Fibroblast of the aortic adventitia (primary cell): ENCODE measurements around the gene SRGAP2C. TPM values are rescaled to one million over a fixed set of nuclear protein-coding genes. Genes with fewer than 3 reads are reported as not detected.
"Not testable (repeated sequence)": the region's sequence is repeated elsewhere in the genome, so short reads cannot be mapped to it uniquely, and the experiment has no call there.

Experiments used
- DNase-seq: peaks from one replicate; pipeline ENCODE4 v3.0.0-alpha.2; 2010; ENCODE audit warnings: low read depth
- H3K4me3 ChIP-seq: 2 replicates; pipeline ENCODE4 v1.5.1; 2011; ENCODE audit warnings: low read depth, mild to moderate bottlenecking, control low read depth, low read length, moderate library complexity
- total RNA-seq: library from RNA; depleted of rRNA; stranded (reverse); fragments of >200 nt; gene quantifications from 2 replicates; pipeline ENCODE4 v1.2.3, GENCODE V29; 2012; ENCODE audit warnings: low replicate concordance

The SRGAP2C gene
- total RNA-seq, 1 donor, result 35.0 TPM

DNA sequence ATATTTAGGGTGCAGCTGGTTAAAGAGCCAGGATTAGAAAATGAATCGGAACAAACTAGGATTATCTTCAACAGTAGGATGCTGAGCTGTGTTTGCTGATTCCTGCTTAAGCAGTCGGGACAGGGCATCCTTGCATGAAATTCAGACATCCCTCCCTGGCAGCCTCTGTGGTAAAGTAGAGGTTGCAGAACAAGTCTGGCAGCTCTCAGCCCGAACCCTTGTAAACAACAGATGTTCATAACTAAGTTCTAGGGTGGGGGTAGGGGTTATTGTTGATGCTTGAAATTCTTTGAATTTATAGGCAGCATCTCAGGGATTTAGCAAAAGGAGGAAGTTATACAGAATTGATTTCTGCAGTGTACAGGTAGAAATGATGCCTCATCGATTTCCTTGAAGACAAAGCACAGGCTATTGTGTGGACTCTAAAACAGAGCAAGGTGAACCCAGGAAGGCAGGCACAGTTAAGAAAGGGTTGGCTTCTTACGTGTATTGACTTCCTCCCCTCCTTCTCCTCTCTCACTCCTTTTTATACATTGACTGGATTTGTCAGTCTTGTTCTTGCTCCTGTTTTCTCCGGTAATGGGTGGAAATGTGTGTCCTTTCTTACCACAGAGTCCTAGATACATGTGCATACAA, 114.9 kb downstream of the SRGAP2C start:
- H3K4me3 ChIP-seq, DNase-seq: not testable (repeated sequence)

DNA sequence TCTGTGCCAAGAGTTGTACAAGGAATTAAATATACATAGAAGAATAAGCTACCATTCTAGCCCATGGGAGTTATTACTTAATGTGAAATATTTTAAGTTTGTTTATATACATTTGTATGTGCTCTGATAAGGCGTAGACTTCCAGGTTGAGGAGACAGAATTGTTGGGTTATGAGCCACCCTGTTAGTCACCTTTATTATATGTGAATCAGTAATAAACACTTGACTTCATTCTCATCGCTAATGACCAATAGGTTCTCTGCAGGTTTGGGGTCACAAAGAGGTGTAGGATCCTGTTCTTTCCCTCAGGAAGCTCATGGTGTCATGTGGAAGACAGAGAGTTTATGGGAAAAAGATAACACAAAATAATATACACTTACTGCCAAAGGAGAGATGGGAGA, 117.1 kb downstream of the SRGAP2C start:
- not testable (repeated sequence) for H3K4me3 ChIP-seq, DNase-seq

DNA sequence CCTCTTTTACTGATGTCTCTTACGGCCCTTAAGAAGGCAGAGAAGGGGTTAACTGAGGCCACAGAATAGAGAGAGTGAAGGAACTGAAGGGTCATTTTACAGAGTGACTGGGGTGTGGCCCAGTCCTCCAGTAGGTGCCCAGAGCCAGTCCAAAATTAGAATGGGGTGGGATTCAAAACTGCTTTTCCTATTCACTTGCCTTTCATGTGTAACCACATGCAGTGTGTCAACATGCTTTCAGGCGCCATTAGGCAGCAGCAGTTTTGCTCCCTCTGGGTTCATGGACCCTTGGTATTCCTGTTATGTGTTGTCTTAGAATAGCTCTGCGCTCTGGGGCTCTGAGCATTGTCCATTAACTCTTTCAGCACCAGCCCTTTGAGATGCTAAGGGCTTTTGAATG, 123.0 kb downstream of the SRGAP2C start:
- DNase-seq, H3K4me3 ChIP-seq: not testable (repeated sequence)

DNA sequence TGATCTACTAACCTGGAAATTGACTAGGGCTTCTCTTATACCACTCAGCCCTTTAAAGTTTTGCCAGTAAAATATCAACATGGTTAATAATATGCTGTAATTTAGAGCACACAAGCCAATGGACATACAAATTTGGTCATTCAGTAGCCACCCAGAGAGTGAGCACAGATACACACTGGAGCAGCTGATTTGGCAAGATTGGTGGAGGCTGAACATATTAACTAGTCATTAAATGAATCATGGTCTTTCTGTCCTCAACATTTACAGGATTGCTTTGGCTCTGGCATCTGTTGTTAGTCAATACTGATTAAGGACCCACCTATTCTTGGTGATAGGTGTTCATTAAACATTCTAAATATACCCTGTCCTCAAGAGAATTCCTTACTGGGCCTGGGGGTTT, 130.7 kb downstream of the SRGAP2C start:
- not testable (repeated sequence) for DNase-seq, H3K4me3 ChIP-seq

DNA sequence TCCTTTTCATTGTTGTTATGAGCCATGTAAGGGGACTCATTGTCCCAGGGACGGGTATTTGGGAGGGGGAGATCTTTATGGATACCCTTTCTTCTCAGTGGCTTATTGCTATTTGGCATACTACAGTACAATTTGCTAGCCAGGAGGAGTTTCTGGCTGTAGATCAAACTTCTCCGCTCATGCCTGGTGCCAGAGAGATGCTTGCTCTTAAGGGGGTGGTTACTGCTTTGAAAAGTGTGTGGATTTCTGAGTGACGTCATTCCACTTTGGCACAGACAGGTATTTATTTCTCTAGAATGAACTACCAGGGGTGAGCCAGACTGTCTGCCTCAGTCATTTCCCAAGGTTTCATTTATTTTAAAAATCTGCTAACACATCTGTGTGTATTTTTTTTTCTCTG, 131.3 kb downstream of the SRGAP2C start:
- H3K4me3 ChIP-seq, DNase-seq: not testable (repeated sequence)

DNA sequence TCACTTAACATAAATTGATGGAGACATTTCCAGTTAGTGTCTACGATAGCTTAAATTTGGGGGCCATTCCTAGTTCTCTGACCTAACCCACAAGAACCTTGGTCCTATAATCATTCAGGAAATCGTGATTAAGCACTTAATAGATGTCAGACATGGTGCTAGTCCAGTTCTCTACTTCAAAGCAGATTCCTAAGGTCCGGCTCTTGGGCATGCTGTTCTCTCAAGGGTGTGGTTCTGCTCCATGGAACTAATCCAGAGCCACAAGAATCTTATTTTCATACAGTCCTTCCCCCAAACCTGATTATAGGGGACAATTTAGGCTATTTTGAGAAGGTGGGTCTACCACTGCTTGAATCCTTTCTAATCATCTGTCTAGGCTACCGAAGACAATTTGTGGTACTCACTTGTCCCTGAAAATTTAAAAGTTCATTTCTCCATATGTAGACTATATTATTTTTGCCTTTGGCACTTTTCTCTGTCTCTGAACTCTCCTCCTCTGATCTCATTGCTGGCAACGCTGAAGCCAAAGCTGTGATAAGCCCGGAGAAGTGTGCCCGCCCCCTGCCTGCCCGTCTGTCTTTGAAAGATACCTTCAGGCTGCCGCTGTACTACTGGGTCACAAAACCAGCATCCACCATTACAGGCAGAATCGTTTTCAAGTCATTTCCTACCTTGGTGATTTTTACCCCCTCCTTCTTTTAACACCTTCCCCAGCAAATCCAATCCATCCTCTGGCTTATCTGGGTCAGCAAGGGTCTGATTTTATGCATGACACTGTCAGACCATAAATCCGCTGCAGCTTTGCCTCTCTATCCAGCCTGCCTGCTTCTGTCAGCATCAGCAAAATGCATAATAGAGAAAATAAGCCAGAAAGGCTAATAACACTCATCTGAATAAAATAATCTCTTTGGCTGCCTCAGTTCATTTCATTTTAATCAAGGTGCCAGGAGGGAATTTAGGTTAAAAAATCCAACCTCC, 133.0 kb downstream of the SRGAP2C start:
- H3K4me3 ChIP-seq, DNase-seq: not testable (repeated sequence)

DNA sequence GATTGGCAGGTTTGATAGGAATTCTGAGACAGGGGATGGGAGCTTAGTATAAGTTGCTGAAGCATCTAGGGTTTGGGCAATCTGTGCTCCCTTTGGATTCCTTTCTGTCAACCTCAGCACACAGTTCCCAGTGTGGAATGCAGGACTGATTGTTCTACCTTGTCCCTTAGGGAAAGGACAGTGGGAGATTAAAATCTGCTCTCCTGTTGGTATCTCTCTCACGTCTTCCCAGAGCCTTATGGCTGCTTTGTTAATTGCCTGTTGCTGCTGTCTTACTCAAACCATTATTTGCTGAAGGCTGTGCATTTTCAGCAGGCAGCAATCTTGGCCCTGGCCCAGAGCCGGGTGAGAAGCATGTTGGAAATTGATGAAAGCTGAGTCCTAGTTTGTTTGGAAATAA, 133.9 kb downstream of the SRGAP2C start:
- H3K4me3 ChIP-seq, DNase-seq: not testable (repeated sequence)

DNA sequence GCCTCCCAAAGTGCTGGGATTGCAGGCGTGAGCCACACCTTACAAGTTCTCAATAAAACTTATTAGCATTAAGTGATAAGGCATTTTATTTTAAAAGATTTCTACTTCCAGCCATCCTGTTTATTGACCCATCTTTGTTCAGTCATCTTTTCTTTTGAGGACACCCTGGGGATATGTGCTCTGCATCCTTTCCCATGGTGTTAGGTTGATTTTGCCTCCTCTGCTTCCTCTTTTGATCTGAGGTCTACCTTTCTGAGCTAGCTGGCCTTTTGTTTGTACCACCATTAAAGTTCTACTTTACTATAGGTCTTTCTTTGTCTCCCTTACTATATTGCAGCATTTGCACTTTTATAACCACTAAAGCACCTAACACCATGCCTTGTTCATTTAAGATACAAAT, 136.9 kb downstream of the SRGAP2C start:
- DNase-seq, H3K4me3 ChIP-seq: not testable (repeated sequence)

DNA sequence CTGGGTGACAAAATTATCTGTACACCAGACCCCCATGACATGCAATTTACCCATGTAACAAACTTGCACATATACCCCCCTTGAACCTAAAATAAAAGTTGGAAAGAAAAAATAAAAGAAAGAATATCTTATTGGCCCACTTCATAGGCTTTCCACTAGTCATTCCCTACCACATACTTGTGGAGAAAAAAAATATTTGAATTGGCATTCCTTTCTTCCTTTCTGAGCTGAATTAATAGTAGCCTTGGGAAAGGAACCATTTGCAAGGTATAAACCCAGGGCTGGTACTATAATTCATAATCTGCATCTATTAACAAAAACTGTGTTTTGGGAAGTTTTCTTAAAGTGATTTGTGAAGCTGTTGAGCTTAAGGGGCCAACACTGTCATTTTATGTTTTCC, 140.0 kb downstream of the SRGAP2C start:
- not testable (repeated sequence) for DNase-seq, H3K4me3 ChIP-seq

DNA sequence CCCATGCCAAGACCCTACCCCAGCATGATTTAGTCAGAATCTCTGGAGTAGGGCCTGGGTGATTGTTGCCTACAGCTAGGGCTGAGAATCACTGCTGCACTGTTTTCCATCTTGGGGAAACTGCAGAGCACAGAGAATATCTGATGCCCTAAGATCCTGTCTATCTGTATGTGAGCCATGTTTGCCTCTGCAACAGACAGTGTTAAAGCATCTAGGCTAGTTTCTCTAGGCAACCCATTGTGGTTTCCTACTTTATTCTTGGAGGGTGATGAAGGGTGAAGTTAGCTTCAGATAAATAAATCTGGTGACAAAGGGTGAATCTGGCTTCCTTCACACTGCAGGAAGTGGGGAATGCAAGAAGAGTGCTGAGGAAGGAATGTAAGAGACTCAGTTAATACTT, 147.4 kb downstream of the SRGAP2C start:
- H3K4me3 ChIP-seq, DNase-seq: not testable (repeated sequence)

DNA sequence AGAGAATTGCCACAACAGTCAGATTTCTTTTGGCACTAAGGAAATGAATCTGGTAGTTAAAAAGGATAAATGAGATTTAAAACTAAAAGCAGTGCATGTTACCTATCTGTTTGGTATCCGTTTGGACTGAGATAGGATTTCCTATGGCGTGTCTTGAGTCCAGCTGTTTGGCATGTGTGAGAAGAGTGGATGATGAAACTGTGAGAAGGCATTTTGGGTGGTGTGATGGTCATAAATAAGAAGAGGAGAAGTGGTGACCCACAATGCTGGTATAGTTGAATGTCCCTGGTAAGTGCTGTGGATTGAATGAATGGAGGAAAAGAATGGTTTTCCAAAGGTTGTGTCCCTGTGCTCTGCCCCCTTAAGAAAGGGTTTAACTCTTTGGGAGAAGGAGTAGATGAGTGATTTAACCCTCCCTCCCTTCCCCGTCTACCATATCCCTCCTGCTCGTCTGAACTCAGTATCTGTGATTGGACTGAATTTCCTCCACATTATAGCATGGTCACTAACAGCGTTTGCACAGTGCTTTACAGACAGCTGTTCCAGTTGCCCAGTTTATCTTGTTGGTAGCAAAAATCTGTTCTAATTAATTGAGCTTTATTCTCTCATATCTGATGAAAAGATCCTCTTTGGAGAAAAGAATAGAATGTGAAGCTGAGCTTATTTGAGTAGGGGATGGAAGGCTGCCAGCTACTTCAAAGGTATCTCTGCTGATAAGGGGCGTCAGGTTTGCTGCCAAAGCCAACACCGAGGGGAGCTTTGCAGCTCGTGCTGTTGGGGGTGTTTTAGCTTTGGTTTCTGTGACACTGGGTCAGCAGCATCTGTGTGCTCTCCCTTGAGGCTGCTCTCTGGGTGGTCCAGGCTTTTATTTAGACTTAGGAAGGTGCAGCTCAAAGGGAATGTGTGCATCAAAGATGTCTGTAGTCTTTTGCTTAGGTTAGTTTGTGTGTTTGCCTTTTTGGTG, 148.1 kb downstream of the SRGAP2C start:
- not testable (repeated sequence) for DNase-seq, H3K4me3 ChIP-seq

DNA sequence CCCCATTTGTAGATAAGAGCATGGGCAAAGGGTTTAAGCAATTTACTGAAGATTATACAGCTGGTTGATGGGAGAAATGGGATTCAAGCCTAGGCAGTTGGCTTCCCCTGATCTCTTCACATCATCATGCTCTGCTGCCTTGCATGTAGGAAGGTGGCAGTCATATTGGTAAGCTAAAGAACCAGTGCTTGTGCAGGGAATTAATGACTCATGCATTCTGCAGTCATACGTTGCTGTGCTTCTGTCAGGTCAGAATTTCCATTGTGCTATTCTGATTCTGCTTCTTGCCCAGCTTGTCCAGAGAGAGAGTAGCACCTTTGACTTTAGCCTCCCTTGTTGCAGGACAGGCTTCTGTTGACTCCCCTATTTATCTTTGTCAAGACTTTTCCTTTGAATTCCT, 153.2 kb downstream of the SRGAP2C start:
- not testable (repeated sequence) for H3K4me3 ChIP-seq, DNase-seq

DNA sequence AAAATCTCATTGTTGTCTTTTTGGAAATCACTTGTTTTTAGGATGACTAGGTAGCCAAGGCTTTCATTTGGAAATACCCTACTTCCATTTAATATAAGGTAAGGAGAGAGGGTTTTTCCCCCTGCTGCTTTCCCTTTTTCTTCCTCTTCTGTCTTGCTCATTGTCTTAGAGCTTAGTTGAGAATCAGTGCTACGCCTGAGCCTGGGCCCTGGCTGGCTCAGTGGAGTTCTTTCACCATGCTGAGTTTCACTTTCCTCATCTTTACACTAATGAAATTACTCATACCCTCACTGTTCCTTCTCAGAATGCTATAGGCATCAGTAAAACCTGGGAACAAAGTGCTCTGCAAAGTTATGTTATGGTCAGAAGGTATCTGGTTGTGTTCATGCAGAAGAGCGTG, 154.8 kb downstream of the SRGAP2C start:
- not testable (repeated sequence) for DNase-seq, H3K4me3 ChIP-seq

DNA sequence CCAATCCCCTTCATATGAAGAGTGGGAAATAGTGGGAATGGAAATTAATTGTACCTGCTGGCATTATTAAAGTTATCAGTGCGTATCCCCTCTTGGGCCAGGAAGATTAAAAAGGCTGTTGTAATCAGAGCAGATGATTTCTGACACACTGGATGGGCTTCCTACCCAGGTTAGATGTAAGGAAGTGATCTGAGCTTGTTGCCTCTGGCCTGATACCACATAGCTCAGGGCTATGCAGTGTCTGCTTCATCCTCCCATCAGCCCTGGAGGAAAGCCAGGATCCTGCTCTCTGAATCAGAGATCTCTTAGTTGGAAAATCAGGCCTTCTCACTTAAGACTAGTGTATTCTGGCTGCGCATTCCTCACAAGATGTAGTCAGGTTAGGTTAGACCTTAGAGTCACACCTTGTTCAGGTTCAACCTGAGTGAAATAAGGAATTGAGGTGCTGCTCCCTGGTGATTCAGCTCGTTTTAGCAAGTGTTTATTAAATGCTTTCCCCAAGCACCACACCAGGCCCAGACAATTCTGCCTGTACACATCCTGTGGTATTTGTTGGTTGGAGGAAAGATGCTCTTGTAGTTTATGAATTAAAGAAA, 158.6 kb downstream of the SRGAP2C start:
- DNase-seq, result peak; percentile 0
- not testable (repeated sequence) for H3K4me3 ChIP-seq

DNA sequence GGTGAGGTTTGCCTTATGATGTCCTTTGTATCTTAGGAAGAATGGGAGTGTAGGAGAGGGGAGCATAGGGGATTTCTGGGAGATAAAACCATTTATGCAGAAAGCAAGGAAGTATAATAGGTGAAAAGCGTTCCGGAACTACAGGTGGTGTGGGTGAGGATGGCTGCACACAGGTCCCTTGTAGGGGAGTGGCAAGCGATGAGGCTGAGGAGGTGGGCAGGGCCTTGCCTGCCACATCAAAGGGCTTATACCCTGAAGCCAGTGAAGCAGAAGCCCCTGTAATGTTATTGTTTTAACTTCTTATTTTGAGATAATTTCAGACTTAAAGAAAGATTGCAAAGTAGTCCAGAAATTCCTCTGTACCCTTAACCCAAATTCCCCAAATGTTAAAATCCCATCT, 159.6 kb downstream of the SRGAP2C start:
- DNase-seq, H3K4me3 ChIP-seq: not testable (repeated sequence)

DNA sequence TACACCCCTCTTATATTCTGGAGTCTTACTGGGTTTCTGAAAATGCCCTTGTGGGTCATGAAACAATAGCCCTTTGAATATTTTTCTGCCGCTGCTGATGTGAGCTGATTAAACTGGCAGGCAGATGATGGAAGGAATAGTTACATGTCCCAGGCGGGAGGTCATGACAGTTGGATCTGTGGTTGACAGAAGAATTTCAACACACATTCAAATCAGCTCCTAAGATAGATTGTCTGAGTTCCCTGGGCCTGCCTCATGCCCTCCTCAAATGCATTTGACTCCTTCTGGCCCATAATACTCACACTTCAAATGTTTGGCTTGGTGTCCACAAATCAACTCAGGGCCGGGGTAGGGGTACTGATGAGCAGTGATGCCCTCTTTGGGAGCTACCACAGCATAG, 161.9 kb downstream of the SRGAP2C start:
- H3K4me3 ChIP-seq, DNase-seq: not testable (repeated sequence)

DNA sequence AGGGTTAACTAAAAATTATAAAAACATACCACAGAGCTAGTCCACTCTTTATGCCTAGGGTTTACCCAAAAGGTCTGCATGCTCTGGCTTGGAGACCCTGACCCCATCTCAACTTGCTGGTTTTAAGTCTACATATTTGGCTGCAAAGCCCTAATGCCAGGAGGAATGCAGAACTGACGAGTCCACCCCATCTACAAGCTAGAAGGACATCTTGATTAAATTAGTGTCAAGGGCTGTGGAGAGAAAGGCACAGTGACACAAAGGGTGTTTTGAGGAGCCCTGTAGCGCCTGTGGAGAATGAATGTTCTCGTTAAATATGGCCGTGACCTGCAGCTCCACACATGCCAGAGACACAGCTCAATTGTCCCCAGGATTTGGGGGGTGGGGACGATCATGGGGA, 162.7 kb downstream of the SRGAP2C start:
- H3K4me3 ChIP-seq, result not testable (repeated sequence)
- peak; percentile 0 for DNase-seq

DNA sequence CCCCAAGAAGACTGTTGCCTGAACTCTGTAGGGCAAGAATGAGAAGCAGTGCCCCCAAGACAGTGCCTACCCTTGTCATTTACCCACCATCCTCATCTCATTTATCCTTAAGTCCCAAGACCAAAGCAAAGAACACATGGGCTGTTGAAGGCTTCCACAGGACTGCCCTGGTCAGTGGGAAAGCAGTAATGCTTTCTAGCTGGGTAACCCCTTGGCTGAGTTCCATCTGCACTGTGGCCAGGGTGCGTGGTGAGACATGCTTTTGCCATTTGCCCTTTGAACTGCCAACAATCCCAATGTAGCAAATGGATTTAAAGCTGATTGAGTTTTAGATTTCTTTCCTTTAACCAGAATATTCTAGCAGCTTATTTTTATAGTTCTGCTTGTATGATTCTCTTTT, 163.3 kb downstream of the SRGAP2C start:
- not testable (repeated sequence) for H3K4me3 ChIP-seq, DNase-seq
